ENCODE data around the gene RHOT2.

RHOT2 gene

GRCh38 chr16:667780-668518 lies at the start of gene RHOT2:
RHOT2 (plus strand) TSS chr16:668132; CDS start chr16:668200, 68 bp downstream.
- Histone ChIP-seq H2AFZ (ENCODE audit: low read depth) (peak within 1 kb of the TSS; percentile 49; the same call in 1 of the 2 replicates), H3K36me3 (ENCODE audit: insufficient read depth) (peaks cover under 1% of the 10 kb centered on the region; the same call in 1 of the 2 replicates), H3K27ac (no peak within 1 kb of the TSS; the same call in 1 of the 2 replicates)

GRCh38 chr16:619476-620100 lies 48.3 kb upstream of the RHOT2 start:
- H3K4me3 ChIP-seq (IDR thresholded peaks at IDR 0.05; ENCODE audit: insufficient read depth, low read depth, low read length): no peak overlapping the region
- peaks cover 3% of the 10 kb centered on the region; the same call in 1 of the 2 replicates for H3K79me2 ChIP-seq (ENCODE audit: insufficient read depth, low read depth)
- no peak overlapping the region for H2AFZ ChIP-seq (ENCODE audit: low read depth)
- H3K36me3 ChIP-seq (ENCODE audit: insufficient read depth): no peaks in the 10 kb centered on the region
- no peaks in the 10 kb centered on the region for H3K4me1 ChIP-seq (ENCODE audit: low read depth, poor library complexity, severe bottlenecking)
- H3K4me2 ChIP-seq: no peak overlapping the region
- H4K20me1 ChIP-seq (ENCODE audit: insufficient read depth): no peaks in the 10 kb centered on the region
- TF ChIP-seq CTCF (conservative IDR thresholded peaks at IDR 0.05; ENCODE audit: low read depth, low read length): no peak
- no peaks in the 10 kb centered on the region for H3K27me3 ChIP-seq (ENCODE audit: insufficient read depth, low read depth)
- no peak overlapping the region for H3K9ac ChIP-seq
- H3K27ac ChIP-seq: no peak overlapping the region

More at GRCh38 chr16:667780-668518, at the start of gene RHOT2:
- Histone ChIP-seq H3K9ac (peak within 1 kb of the TSS; percentile 81), H4K20me1 (ENCODE audit: insufficient read depth) (no peaks in the 10 kb centered on the region), H3K4me3 (IDR thresholded peaks at IDR 0.05; ENCODE audit: insufficient read depth, low read depth, low read length) (no peak within 1 kb of the TSS), H3K4me2 (peak within 1 kb of the TSS; percentile 71), H3K27me3 (ENCODE audit: insufficient read depth, low read depth) (no peaks in the 10 kb centered on the region), H3K4me1 (ENCODE audit: low read depth, poor library complexity, severe bottlenecking) (peaks cover 13% of the 10 kb centered on the region), H3K79me2 (ENCODE audit: insufficient read depth, low read depth) (peaks cover 19% of the 10 kb centered on the region)
- TF ChIP-seq CTCF (conservative IDR thresholded peaks at IDR 0.05; ENCODE audit: low read depth, low read length): peak; percentile 78

- no peak for TF ChIP-seq CTCF (conservative IDR thresholded peaks at IDR 0.05; ENCODE audit: low read depth, low read length)
- H3K36me3 ChIP-seq (ENCODE audit: insufficient read depth): no peaks in the 10 kb centered on the region
- H3K79me2 ChIP-seq (ENCODE audit: insufficient read depth, low read depth): no peaks in the 10 kb centered on the region
- no peak overlapping the region for H3K4me2 ChIP-seq
- no peak overlapping the region for H3K27ac ChIP-seq
- no peak overlapping the region for H3K9ac ChIP-seq
- no peak overlapping the region for H3K4me3 ChIP-seq (IDR thresholded peaks at IDR 0.05; ENCODE audit: insufficient read depth, low read depth, low read length)
- no peaks in the 10 kb centered on the region for H3K4me1 ChIP-seq (ENCODE audit: low read depth, poor library complexity, severe bottlenecking)
- no peaks in the 10 kb centered on the region for H4K20me1 ChIP-seq (ENCODE audit: insufficient read depth)
- no peak overlapping the region for H2AFZ ChIP-seq (ENCODE audit: low read depth)
- H3K27me3 ChIP-seq (ENCODE audit: insufficient read depth, low read depth): no peaks in the 10 kb centered on the region
Observed at GRCh38 chr16:620700-621525, 47.0 kb upstream of the RHOT2 start.

- no peaks in the 10 kb centered on the region for H3K36me3 ChIP-seq (ENCODE audit: insufficient read depth)
- H3K4me1 ChIP-seq (ENCODE audit: low read depth, poor library complexity, severe bottlenecking): no peaks in the 10 kb centered on the region
- no peaks in the 10 kb centered on the region for H3K27me3 ChIP-seq (ENCODE audit: insufficient read depth, low read depth)
- no peak overlapping the region for H2AFZ ChIP-seq (ENCODE audit: low read depth)
- H3K9ac ChIP-seq: no peak overlapping the region
- no peaks in the 10 kb centered on the region for H4K20me1 ChIP-seq (ENCODE audit: insufficient read depth)
- no peak overlapping the region for H3K27ac ChIP-seq
- no peak overlapping the region for H3K4me2 ChIP-seq
- no peak for TF ChIP-seq CTCF (conservative IDR thresholded peaks at IDR 0.05; ENCODE audit: low read depth, low read length)
- no peak overlapping the region for H3K4me3 ChIP-seq (IDR thresholded peaks at IDR 0.05; ENCODE audit: insufficient read depth, low read depth, low read length)
- H3K79me2 ChIP-seq (ENCODE audit: insufficient read depth, low read depth): no peaks in the 10 kb centered on the region
Observed at GRCh38 chr16:621526-622105, 46.3 kb upstream of the RHOT2 start.

All from KMS-11 (cell line).